ENCODE data around the gene ARHGAP44. TPM values are rescaled to one million over a fixed set of nuclear protein-coding genes. Genes with fewer than 3 reads are reported as not detected.

ARHGAP44 gene
- total and polyA plus RNA-seq, 9 of the 15 experiments (the other 6 are each of a cell fraction or from before 2014, with no cell fraction given), result 0.01 to 0.68 (median 0.07) TPM; not detected in 1

- TF ChIP-seq, protein P1, sequence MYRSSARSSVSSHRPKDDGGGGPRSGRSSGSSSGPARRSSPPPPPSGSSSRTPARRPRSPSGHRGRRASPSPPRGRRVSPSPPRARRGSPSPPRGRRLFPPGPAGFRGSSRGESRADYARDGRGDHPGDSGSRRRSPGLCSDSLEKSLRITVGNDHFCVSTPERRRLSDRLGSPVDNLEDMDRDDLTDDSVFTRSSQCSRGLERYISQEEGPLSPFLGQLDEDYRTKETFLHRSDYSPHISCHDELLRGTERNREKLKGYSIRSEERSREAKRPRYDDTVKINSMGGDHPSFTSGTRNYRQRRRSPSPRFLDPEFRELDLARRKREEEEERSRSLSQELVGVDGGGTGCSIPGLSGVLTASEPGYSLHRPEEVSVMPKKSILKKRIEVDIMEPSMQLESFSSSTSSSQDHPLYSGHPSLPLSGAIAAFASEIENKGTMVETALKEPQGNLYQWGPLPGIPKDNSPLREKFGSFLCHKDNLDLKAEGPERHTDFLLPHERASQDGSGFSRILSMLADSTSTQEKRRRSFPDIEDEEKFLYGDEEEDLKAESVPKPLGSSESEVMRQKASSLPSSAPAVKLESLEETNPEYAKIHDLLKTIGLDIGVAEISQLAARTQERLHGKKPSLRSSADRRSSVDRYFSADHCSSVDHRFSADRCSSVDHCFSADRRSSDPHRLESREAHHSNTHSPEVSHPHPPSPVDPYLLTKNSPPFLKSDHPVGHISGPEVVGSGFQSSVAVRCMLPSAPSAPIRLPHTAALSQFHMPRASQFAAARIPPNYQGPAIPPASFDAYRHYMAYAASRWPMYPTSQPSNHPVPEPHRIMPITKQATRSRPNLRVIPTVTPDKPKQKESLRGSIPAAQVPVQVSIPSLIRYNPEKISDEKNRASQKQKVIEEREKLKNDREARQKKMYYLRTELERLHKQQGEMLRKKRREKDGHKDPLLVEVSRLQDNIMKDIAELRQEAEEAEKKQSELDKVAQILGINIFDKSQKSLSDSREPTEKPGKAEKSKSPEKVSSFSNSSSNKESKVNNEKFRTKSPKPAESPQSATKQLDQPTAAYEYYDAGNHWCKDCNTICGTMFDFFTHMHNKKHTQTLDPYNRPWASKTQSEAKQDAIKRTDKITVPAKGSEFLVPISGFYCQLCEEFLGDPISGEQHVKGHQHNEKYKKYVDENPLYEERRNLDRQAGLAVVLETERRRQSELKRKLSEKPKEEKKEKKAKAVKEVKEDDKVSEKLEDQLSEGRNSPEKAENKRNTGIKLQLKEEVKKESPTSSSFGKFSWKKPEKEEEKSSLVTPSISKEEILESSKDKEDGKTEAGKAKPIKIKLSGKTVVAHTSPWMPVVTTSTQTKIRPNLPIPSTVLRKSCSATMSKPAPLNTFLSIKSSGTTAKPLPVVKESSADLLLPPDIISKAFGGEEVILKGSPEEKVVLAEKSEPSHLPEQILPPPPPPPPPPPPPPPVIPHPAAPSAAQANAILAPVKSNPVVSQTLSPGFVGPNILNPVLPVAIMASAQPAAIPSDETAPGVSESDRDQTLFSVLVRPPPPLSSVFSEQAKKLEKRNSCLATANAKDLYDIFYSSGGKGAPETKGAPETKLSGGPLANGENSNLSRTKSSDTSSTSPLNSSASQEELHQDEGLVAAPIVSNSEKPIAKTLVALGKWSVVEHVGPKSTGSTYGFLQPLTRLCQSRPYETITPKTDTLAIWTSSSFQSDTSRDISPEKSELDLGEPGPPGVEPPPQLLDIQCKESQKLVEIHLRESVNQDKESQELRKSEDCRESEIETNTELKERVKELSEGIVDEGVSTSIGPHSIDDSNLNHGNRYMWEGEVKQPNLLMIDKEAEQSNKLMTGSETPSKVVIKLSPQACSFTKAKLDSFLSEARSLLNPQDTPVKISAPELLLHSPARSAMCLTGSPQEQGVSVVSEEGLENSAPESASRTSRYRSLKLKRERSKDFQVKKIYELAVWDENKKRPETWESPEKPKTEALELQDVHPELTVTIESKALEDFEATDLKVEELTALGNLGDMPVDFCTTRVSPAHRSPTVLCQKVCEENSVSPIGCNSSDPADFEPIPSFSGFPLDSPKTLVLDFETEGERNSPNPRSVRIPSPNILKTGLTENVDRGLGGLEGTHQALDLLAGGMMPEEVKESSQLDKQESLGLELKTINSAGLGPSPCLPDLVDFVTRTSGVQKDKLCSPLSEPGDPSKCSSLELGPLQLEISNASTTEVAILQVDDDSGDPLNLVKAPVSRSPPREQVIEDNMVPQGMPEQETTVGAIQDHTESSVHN (IDR thresholded peaks at IDR 0.05; ENCODE audit: borderline replicate concordance in 1 of 2, low read depth in 1 of 2), result no peak
- TF ChIP-seq GTF2F1 (IDR thresholded peaks at IDR 0.05; ENCODE audit: low read depth, low read length), result no peak
Observed at GRCh38 chr17:12909046-12909445, 119.7 kb downstream of the ARHGAP44 start (continued).

DNA sequence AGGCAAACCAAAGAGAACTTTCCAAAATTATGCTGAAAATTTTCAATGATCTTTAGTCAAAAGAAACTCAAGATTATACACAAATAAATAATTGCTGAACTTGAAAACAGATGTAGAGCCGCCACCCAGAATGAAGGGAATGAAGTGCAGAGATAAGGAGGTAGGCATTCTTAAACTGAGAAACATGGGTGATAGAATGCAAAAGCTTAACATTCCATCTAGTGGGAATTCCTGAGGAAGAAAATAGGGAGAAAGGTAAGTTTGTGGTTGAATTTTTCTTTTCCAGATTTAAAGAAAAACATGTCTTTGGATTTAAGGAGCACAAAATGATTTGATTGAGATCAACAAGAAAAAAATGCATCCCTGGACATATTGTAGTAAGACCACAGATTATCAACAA lies 120.2 kb downstream of the ARHGAP44 start:
- no peak for ATAC-seq
- Histone ChIP-seq H3K4me3 (no peak overlapping the region), H3K36me3 (ENCODE audit: control insufficient read depth, insufficient read depth, low read length) (no peaks in the 10 kb centered on the region), H3K27ac (ENCODE audit: extremely low read depth, low read depth, low read length) (no peak overlapping the region), H3K4me2 (ENCODE audit: insufficient read depth, low read length) (no peak overlapping the region), H3K9me1 (ENCODE audit: control insufficient read depth, insufficient read depth, low read length) (no peaks in the 10 kb centered on the region), H3K9ac (ENCODE audit: insufficient read depth in 1 of 2, low read depth in 2 of 2, low read length in 2 of 2) (no peak overlapping the region), H2AFZ (ENCODE audit: low read depth, low read length) (no peak overlapping the region), H3K79me2 (ENCODE audit: control insufficient read depth, insufficient read depth, low read length) (no peaks in the 10 kb centered on the region), H3K27me3 (ENCODE audit: control insufficient read depth in 2 of 2, insufficient read depth in 2 of 2, low read length in 2 of 2) (no peaks in the 10 kb centered on the region), H3K4me1 (replicated peaks in 1 of 2; ENCODE audit: control insufficient read depth in 2 of 2, insufficient read depth in 2 of 2, low read length in 2 of 2) (no peaks in the 10 kb centered on the region), H4K20me1 (replicated peaks; ENCODE audit: control insufficient read depth, insufficient read depth, low read length) (no peaks in the 10 kb centered on the region), H3K9me3 (replicated peaks; ENCODE audit: control insufficient read depth, insufficient read depth, low read depth, low read length) (no peaks in the 10 kb centered on the region)
- in situ Hi-C loops (cut with MboI) (no loop called here), intact Hi-C loops (cut with micrococcal nuclease) (no loop called here)
- POLR2A ChIA-PET, result no interaction called here
- DNase-seq (ENCODE audit: extremely low read depth in 1 of 4, low spot score in 3 of 4), result no peak
- no peak for FAIRE-seq
- BruUV-seq (replicated peaks), result no TSS peak
- CTCF ChIA-PET (ENCODE audit: low intra/inter-chr PET ratio), result no interaction called here
- 0% methylated on average over 1 of the region's 1 CpG for WGBS (ENCODE audit: insufficient coverage, low coverage, missing lambda C conversion rate)
- TF ChIP-seq MAFG (tag; conservative IDR thresholded peaks at IDR 0.05) (no peak), E2F3 (CRISPR knock-in tag; IDR thresholded peaks at IDR 0.05) (no peak)
- TF ChIP-seq, protein P2, sequence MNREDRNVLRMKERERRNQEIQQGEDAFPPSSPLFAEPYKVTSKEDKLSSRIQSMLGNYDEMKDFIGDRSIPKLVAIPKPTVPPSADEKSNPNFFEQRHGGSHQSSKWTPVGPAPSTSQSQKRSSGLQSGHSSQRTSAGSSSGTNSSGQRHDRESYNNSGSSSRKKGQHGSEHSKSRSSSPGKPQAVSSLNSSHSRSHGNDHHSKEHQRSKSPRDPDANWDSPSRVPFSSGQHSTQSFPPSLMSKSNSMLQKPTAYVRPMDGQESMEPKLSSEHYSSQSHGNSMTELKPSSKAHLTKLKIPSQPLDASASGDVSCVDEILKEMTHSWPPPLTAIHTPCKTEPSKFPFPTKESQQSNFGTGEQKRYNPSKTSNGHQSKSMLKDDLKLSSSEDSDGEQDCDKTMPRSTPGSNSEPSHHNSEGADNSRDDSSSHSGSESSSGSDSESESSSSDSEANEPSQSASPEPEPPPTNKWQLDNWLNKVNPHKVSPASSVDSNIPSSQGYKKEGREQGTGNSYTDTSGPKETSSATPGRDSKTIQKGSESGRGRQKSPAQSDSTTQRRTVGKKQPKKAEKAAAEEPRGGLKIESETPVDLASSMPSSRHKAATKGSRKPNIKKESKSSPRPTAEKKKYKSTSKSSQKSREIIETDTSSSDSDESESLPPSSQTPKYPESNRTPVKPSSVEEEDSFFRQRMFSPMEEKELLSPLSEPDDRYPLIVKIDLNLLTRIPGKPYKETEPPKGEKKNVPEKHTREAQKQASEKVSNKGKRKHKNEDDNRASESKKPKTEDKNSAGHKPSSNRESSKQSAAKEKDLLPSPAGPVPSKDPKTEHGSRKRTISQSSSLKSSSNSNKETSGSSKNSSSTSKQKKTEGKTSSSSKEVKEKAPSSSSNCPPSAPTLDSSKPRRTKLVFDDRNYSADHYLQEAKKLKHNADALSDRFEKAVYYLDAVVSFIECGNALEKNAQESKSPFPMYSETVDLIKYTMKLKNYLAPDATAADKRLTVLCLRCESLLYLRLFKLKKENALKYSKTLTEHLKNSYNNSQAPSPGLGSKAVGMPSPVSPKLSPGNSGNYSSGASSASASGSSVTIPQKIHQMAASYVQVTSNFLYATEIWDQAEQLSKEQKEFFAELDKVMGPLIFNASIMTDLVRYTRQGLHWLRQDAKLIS (CRISPR knock-in tag; IDR thresholded peaks at IDR 0.05), result no peak
- TF ChIP-seq, protein P3, sequence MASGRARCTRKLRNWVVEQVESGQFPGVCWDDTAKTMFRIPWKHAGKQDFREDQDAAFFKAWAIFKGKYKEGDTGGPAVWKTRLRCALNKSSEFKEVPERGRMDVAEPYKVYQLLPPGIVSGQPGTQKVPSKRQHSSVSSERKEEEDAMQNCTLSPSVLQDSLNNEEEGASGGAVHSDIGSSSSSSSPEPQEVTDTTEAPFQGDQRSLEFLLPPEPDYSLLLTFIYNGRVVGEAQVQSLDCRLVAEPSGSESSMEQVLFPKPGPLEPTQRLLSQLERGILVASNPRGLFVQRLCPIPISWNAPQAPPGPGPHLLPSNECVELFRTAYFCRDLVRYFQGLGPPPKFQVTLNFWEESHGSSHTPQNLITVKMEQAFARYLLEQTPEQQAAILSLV (tag; IDR thresholded peaks at IDR 0.05), result no peak

All from K562 (cell line).